GM19025 (cell line): ENCODE results near the gene EPB41L2.

Source experiments
- ATAC-seq: cut with Tn5 transposase; IDR thresholded peaks from one replicate; pipeline ENCODE4 v1.9.1; 2021; ENCODE audit warnings: mild to moderate bottlenecking, low read depth, moderate library complexity; ENCODE audit not compliant: unreplicated experiment

The EPB41L2 gene

GRCh38 chr6:130982941-130983456 is 80.0 kb downstream of the EPB41L2 start:
- no peak for ATAC-seq

- ATAC-seq, result no peak
Observed at GRCh38 chr6:130982135-130982534, 80.9 kb downstream of the EPB41L2 start.

- no peak for ATAC-seq
Observed at GRCh38 chr6:130981409-130981808, 81.6 kb downstream of the EPB41L2 start.

- no peak for ATAC-seq
Observed at GRCh38 chr6:130980310-130981032, 82.6 kb downstream of the EPB41L2 start.

GRCh38 chr6:130978660-130979396 is 84.2 kb downstream of the EPB41L2 start:
- ATAC-seq, result no peak

GRCh38 chr6:130978180-130978579 is 84.9 kb downstream of the EPB41L2 start:
- ATAC-seq, result no peak

- no peak for ATAC-seq
Observed at GRCh38 chr6:130975325-130975724, 87.7 kb downstream of the EPB41L2 start.

GRCh38 chr6:130973521-130974277 is 89.3 kb downstream of the EPB41L2 start:
- no peak for ATAC-seq

GRCh38 chr6:130971504-130971903 is 91.5 kb downstream of the EPB41L2 start:
- no peak for ATAC-seq

- ATAC-seq, result no peak
Observed at GRCh38 chr6:130970839-130971410, 92.1 kb downstream of the EPB41L2 start.

- ATAC-seq, result no peak
Observed at GRCh38 chr6:130969791-130970491, 93.1 kb downstream of the EPB41L2 start.

GRCh38 chr6:130969166-130969565 is 93.9 kb downstream of the EPB41L2 start:
- no peak for ATAC-seq

- no peak for ATAC-seq
Observed at GRCh38 chr6:130968476-130968875, 94.6 kb downstream of the EPB41L2 start.

- ATAC-seq, result no peak
Observed at GRCh38 chr6:130967502-130968445, 95.3 kb downstream of the EPB41L2 start.

GRCh38 chr6:130966344-130966980 is 96.6 kb downstream of the EPB41L2 start:
- no peak for ATAC-seq

- ATAC-seq, result no peak
Observed at GRCh38 chr6:130965656-130966055, 97.4 kb downstream of the EPB41L2 start.

GRCh38 chr6:130964808-130965604 is 98.0 kb downstream of the EPB41L2 start:
- ATAC-seq, result no peak

- ATAC-seq, result no peak
Observed at GRCh38 chr6:130964289-130964688, 98.8 kb downstream of the EPB41L2 start.
